HG03378 (cell line): ENCODE data around the gene CACNA1H.
"Not testable (repeated sequence)": the region's sequence is repeated elsewhere in the genome, so short reads cannot be mapped to it uniquely, and the experiment has no call there.

ENCODE experiments used
- ATAC-seq: cut with Tn5 transposase; IDR thresholded peaks from one replicate; pipeline ENCODE4 v1.9.1; 2021; ENCODE audit warnings: mild to moderate bottlenecking, moderate library complexity; ENCODE audit not compliant: unreplicated experiment

Gene CACNA1H

DNA sequence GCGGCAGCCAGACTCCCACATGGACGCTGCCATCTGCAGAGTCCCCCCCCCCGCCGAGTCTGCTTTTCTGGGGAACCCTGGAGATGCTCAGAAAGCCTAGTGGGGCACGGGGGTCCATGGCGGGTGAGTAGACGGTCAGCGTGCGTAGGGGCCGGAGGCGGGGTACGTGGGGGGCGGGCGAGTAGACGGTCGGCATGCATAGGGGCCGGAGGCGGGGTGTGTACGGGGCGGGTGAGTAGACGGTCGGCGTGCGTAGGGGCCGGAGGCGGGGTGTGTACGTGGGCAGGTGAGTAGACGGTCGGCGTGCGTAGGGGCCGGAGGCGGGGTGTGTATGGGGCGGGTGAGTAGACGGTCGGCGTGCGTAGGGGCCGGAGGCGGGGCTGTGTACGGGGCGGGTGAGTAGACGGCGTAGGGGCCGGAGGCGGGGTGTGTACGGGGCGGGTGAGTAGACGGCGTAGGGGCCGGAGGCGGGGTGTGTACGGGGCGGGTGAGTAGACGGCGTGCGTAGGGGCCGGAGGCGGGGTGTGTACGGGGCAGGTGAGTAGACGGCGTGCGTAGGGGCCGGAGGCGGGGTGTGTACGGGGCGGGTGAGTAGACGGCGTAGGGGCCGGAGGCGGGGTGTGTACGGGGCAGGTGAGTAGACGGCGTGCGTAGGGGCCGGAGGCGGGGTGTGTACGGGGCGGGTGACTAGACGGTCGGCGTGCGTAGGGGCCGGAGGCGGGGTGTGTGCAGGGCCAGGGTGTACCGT, 32.7 kb downstream of the CACNA1H start:
- not testable (repeated sequence) for ATAC-seq

DNA sequence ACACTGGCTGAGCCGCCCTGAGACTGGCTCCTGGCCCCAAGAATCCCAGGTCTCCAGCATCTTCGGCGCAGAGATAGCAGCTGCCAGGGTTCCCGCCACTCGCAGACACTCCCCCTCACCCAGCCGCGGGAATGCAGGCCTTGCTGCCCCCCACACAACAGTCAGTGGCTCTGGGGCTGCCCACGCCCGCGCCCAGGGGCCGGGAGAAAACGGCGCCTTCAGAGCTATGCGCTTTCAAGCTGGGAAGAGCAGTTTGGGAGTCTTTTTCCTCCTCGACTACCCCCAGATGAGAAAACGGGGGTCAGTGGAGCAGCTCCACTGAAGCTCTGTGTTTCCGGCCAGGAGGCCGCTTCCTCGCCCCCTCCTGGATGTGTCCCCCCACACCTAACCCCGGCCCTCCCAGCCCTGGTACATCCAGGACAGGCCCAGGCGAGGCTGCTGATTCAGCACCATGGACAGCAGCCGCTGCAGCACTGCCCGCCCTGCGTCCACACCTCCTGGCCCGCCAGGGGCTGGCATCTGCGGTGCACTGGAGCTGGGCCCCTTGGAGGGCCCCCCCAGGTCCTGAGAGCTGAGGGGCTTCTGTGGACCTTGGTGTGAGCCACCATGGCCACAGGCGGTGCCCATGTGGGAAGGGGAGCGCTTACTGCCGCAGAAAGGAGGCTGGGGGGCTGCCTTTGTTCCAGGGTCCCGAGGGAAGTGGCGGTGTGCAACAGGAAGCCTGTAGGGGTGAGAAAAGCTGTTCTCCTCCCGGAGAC, 35.7 kb downstream of the CACNA1H start:
- ATAC-seq, result no peak

DNA sequence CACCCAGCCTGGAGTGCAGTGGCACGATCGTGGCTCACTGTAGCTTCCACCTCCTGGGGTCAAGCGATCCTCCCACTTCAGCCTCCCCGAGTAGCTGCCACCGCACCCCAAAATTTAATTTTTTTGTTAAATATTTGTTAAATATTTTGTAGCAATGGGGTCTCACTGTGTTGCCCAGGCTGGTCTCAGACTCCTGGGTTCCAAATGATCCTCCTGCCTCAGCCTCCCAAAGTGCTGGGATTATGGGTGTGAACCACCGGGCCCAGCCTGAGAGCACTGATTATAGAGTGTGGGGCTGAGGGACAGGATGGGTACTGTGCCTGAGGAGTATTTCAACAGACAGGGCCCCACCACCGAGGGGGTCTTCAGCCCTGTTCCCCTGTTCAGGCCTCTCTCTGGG, 36.5 kb downstream of the CACNA1H start:
- ATAC-seq, result no peak

DNA sequence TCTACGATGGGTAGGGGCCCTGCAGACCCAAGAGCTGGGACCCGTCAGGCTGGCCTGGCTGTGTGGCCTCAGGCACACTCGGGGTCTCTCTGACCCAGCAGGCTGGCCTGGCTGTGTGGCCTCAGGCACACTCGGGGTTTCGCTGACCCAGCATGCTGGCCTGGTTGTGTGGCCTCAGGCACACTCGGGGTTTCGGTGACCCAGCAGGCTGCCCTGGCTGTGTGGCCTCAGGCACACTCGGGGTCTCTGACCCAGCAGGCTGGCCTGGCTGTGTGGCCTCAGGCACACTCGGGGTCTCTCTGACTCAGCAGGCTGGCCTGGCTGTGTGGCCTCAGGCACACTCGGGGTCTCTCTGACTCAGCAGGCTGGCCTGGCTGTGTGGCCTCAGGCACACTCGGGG, 37.9 kb downstream of the CACNA1H start:
- not testable (repeated sequence) for ATAC-seq

DNA sequence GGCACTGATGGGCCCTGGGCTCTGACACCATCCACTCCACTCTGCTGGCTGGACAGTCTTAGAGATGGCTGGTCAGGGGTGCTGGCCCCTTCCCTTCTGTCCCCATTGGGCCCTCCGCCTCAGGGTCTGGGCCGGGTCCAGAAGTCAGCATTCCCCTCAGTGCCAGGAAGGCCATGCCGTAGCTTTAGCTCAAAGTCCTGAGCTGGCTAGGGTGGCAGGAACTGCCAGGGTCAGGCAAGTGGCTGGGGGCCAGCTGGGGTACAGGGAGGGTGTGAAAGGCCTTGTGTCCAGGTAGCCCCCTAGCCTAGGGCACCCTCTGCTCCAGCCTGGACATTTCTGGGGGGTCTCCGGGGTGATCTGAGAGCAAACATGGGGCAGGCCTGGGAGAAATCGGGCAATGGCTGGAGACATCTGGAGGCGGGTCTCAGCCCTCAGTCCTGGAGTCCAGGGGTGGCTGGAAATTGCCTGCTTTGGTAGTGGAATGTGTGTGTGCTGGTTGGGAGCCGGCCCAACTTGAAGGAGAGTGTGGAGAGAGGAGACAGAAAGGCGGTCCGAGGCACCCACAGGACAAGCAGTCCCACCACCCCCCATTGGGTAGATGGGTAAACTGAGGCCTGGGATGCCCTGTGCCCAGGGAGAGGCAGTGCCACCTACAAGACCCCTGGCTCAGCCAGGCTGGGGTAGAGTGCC, 39.6 kb downstream of the CACNA1H start:
- ATAC-seq, result no peak

DNA sequence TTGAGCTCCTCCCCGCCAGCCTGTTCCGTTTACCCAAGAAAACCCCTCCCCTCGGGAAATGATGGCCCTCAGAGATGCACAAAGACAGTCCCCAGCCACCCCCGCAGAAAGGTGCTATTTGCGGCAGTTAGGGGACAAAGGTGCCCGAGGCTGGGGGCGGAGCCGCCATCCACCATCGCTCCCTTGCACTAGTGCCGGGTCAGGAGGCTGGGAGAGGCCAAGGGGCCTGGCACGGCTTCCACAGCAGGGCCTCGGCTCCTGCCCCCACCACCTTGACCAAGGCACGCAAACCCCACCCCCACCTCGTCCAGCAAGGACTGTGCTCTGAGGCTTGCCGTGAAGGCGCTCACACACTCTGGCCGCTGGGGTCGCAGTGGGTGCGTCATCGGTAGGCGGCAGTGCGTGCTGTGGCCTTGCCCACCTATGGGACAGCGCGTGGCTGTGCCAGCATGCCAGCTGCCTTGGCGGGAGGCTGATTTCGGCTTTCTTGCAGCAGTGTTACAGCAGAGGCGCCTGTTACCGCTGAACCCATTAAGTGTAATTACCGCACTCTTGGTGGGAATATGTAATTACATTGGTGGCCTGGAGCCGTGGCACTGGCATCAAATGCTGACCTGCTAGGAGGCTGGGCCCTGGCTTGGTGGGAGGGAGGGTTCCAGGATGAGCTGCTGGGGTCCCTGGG, 40.4 kb downstream of the CACNA1H start:
- no peak for ATAC-seq

DNA sequence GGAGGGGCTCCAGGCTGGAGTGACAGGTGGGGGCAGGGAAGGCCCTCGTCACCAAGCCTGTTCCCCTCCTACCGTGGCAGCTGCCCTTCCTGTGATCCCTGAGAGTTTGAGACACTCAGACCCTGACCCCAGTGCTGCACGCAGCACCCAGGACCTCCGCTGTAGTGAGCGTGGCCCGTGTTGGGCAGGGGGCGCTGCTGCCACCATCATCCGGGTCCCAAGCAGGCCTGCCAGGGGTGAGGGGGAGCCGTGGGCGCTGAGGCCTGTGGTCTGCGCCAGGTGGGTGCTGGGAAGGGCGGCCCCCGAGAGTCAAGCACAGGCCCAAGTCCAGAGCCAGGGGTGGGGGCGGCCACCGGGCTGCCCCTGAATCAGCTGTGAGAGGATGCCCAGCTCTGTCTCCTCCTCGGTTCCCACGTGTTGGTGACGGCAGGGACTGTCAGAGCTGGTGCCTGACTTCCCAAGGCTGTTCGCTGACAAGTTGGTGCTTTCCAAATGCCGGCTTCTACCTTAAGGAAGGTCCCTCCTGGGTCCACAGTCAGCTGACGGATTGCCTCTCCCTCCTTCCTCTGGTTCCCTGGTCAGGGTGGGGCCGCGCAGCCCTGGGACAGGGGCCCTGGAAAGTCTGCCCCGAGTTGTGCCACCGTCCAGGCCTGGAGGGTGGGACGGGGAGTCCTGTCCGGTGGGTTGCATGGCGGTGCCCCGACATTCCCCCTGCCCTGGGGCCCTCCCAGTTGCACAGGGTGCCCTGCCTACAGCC, 41.1 kb downstream of the CACNA1H start:
- ATAC-seq, result no peak

DNA sequence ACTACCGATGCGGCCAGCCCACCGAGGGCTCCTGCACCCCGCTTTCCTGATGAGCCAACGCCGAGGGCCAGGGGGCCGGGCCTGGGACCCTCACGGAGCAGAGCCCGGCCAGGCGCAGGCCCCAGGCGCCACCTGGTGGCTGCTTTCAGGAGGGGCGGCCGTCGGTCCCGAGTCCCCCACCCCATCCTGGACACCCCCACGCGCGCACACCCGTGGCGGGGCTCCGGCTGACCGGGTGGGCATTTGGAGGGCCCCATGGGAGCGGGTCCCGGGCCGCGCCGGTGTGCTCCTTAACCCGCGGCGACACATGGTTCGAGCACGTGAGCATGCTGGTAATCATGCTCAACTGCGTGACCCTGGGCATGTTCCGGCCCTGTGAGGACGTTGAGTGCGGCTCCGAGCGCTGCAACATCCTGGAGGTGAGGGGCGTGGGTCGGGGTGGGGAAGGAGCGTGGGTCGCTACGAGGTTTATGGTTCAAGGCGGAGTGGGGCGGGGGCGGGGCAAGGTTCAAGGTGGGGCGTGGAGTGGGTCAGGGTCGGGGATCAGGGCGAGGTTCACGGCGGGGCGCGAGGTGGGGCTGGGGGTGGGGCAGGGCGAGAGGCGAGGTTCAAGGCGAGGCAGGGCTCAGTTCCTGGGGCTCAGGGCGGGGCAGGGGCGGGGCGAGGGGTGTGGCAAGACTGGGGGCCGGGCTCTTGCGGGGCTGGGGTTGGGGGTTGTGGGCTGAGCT, 41.9 kb downstream of the CACNA1H start:
- no peak for ATAC-seq

DNA sequence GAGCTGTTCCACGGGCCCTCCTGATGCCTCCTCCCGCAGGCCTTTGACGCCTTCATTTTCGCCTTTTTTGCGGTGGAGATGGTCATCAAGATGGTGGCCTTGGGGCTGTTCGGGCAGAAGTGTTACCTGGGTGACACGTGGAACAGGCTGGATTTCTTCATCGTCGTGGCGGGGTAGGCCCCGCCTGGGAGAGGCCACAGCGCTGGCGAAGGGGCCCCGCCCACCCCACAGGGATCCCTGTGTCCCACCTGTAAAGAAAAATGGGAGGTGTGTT, 42.4 kb downstream of the CACNA1H start:
- no peak for ATAC-seq

DNA sequence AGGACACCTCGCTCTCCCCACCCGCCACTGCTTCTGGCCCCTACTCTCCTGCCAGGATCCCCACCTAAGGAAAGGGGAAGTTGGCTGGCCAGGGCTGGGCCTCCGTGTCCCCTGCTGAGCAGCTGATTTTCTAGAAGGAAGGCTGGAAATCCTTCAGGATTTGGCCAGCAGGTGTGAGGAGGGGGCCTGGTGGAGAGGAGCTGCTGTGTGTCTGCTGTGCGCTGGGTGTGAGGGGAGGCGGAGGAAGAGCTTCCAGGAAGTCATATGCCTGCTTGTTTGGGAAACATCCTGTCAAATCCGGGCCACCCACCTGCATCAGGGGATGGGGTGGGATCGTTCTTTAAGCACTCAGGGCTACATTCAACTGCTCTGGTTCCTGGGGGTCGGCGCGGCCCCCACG, 43.6 kb downstream of the CACNA1H start:
- ATAC-seq, result no peak

DNA sequence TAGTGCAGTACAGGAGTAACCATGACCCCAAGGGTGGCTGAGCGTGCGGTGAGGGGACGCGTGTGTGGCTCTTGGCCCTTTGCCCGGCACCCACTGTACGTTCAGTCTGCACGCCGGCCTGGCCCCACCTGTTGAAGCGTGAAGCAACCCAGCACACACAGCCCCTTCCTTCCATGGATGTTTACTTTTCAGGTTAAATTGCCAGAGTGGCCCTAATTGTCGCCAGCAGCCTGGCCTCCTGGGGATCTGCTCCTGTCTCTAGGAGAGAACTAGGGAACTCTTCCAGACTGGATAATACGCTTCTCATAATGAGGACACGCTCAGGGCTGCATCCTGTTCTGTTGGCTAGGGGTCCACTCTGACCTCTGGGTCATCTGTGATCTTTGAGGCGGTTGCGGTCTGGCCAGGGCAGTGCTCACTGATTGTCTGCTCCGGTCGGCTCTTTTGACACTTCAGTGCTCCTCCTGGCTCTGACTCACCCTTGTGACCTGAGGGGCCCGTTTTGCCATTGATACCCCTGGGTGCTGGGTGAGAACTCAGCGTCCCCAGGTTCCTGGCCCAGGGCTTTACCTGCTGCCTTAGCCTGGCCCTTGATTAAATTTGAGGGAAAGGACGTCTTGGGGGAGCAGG, 44.4 kb downstream of the CACNA1H start:
- no peak for ATAC-seq

DNA sequence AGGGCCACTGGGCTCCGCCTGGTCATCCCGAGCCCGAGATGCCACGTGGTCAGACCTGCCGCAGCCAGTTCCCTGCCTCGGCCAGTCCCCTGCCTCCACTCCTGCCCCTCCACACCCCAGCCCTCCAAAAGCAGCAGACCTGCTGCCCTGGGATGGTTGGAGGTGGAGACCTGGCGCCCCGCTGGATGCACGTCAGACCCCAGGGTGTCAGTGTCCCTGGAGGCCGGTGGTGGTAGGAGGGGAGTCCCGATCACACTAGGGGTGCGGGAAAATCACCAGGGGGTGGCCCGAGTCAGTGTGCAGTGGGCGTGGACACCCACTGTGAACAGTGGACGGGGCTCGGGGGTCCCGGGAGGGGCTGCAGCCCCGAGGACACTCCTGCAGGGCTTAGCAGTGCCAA, 45.3 kb downstream of the CACNA1H start:
- ATAC-seq, result no peak

DNA sequence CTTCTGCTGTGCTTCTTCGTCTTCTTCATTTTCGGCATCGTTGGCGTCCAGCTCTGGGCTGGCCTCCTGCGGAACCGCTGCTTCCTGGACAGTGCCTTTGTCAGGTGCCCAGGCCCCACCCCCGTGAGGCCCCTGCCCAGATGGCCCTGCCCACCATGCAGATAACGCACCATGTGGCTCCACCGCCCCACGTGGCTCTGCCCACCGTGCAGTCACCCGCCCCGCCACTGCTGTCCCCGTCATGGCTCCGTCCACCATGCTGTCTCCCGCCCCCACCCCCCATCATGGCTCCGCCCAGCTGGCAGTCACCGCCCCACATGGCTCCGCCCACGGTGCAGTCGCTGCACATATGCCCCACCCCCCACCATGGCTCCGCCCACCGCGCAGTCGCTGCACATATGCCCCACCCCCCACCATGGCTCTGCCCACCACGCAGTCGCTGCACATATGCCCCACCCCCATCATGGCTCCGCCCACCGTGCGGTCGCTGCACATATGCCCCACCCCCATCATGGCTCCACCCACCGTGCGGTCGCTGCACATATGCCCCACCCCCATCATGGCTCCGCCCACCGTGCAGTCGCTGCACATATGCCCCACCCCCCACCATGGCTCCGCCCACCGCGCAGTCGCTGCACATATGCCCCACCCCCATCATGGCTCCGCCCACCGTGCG, 45.9 kb downstream of the CACNA1H start:
- not testable (repeated sequence) for ATAC-seq

DNA sequence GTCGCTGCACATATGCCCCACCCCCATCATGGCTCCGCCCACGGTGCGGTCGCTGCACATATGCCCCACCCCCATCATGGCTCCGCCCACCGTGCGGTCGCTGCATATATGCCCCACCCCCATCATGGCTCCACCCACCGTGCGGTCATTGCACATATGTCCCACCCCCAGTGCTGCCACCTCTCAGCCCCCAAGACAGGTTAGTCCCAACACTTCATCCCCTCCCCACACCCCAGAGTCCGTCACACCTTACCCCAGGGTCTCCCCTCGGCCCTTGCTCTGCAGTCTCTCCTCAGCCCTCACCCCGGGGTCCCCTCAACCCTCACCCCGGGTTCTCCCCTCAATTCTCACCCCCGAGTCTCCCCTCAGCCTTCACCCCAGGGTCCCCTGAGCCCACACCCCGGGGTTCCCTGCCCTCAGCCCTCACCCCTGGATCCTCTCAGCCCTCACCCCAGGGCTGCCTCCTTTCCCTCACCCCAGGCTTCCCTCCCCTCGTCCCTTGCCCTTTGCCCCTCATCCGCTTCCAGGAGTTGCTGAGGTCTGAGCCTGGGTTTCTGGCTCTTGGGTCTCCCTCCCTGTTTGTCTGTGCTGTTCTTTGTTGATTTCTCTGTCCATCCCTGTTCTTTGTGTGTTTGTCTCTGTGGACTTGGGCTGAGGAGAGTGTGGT, 46.6 kb downstream of the CACNA1H start:
- ATAC-seq, result no peak

DNA sequence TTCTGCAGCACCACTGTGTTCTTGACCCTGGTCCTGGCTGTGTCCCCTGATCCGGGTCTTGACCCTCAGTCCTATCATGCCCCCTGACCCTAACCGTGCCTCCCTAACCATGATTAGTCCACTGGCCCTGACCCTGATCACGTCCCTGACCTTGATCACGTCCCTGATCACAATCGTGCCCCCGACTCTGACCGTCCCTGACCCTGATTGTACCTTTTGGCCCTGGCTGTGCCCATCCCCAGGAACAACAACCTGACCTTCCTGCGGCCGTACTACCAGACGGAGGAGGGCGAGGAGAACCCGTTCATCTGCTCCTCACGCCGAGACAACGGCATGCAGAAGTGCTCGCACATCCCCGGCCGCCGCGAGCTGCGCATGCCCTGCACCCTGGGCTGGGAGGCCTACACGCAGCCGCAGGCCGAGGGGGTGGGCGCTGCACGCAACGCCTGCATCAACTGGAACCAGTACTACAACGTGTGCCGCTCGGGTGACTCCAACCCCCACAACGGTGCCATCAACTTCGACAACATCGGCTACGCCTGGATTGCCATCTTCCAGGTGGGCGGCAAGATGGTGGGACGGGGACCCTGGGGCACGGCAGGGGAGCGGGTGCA, 47.2 kb downstream of the CACNA1H start:
- ATAC-seq, result no peak

DNA sequence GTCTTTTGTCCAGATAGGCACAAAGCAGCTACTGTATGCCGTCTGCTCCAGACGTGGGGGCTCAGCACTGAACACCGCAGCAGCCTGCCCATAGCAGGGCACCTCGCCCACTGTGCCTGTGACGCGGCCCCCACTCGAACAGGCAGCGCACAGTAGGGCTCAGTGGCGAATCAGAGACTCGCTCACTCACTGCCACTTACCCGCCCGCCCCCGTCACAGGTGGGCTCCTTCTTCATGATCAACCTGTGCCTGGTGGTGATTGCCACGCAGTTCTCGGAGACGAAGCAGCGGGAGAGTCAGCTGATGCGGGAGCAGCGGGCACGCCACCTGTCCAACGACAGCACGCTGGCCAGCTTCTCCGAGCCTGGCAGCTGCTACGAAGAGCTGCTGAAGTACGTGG, 48.5 kb downstream of the CACNA1H start:
- ATAC-seq, result no peak

DNA sequence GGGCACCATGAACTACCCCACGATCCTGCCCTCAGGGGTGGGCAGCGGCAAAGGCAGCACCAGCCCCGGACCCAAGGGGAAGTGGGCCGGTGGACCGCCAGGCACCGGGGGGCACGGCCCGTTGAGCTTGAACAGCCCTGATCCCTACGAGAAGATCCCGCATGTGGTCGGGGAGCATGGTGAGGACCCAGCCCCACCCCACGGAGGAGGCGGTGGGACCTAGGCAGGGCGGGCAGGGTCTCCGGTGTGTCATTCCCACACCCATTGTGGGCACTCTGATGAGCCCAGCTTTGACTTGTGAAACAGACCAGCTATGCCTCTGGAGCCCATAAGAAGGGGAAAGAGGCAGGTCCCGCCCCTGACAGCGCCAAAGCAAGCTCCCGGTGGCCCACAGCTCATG, 49.4 kb downstream of the CACNA1H start:
- ATAC-seq, result no peak

DNA sequence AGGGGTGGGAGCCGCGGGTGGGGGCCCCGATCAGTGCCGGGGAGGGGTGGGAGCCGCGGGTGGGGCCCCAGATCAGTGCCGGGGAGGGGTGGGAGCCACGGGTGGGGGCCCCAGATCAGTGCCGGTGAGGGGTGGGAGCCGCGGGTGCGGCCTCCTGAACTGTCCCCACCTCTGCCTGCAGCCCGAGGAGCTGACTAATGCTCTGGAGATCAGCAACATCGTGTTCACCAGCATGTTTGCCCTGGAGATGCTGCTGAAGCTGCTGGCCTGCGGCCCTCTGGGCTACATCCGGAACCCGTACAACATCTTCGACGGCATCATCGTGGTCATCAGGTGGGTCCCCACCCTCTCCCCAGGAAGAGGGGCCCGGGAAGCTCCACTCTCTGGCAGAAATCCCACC, 52.0 kb downstream of the CACNA1H start:
- no peak for ATAC-seq
